NT2/D1 (cell line): ENCODE results near the gene MALRD1.

Source experiments
- DNase-seq: peaks from one replicate; pipeline ENCODE4 v3.0.0-alpha.2; 2011; ENCODE audit warnings: low read depth, low spot score
- H3K27me3 ChIP-seq: 2 replicates; pipeline ENCODE4 v1.6.0; 2011; ENCODE audit warnings: mild to moderate bottlenecking; ENCODE audit not compliant: insufficient read length, insufficient read depth
- H3K36me3 ChIP-seq: 2 replicates; pipeline ENCODE4 v1.6.1; 2011; ENCODE audit warnings: mild to moderate bottlenecking, low read length, mixed read lengths; ENCODE audit not compliant: insufficient read depth, insufficient read length
- H3K4me1 ChIP-seq: 2 replicates; pipeline ENCODE4 v1.5.1; 2011; ENCODE audit not compliant: insufficient read depth, insufficient read length
- H3K4me3 ChIP-seq: 2 replicates; pipeline ENCODE4 v1.5.1; 2011; ENCODE audit warnings: low read depth; ENCODE audit not compliant: insufficient read length
- H3K9ac ChIP-seq: 2 replicates; pipeline ENCODE4 v1.6.0; 2011; ENCODE audit warnings: low read depth; ENCODE audit not compliant: insufficient read length
- H3K9me3 ChIP-seq: 2 replicates; pipeline ENCODE4 v1.5.1; 2011; ENCODE audit warnings: mild to moderate bottlenecking, low read length; ENCODE audit not compliant: insufficient read depth
- SUZ12 ChIP-seq: IDR thresholded peaks from 2 replicates; pipeline ENCODE4 v1.6.1; 2011; ENCODE audit not compliant: insufficient read length, insufficient read depth; ENCODE audit errors: extremely low read depth
- YY1 ChIP-seq: IDR thresholded peaks from 2 replicates; pipeline ENCODE4 v1.6.1; 2011; ENCODE audit not compliant: insufficient read length, insufficient read depth
- ZNF274 ChIP-seq: IDR thresholded peaks from 2 replicates; pipeline ENCODE4 v1.6.1; 2011; ENCODE audit warnings: mild to moderate bottlenecking, low read depth, low read length

MALRD1 gene

DNA sequence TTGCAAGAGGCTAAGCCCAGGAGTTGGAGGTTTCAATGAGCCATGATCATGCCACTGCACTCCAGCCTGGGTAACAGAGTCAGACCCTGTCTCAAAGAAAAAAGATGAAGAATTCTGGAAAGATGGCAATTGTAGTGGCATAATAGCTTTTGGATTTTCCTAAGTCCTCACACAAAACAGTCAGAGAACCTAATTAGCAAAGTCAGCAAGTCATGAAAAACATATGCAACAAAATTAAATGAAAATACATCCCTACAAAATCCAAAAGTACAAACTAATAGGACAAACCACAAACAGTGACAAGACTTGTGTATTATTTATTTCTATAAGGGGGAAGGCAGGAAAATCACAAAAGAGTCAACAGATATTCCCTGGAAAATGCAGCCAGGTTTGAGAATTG, 405.4 kb downstream of the MALRD1 start:
- no peaks in the 10 kb centered on the region for H3K4me1 ChIP-seq
- H3K27me3 ChIP-seq, result no peaks in the 10 kb centered on the region
- no peaks in the 10 kb centered on the region for H3K9me3 ChIP-seq

DNA sequence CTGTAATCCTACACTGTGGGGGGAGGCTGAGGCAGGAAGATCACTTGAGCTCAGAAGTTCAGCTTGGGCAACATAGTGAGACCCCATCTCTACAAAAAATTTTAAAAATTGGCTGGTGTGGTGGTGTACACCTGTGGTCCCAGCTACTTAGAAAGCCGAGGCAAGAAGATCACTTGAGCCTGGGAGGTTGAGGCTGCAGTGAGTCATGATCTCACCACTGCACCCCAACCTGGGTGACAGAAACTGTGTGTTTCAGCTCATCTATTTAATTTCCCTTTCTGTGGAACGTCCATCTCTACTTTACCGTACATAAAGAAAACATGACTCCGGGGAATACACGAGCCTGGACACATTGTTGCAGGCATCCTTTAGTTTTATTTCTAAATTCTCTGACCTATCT, 413.0 kb downstream of the MALRD1 start:
- Histone ChIP-seq H3K36me3 (no peaks in the 10 kb centered on the region), H3K27me3 (no peaks in the 10 kb centered on the region), H3K4me1 (no peaks in the 10 kb centered on the region), H3K4me3 (no peak overlapping the region), H3K9ac (no peak overlapping the region), H3K9me3 (no peaks in the 10 kb centered on the region)
- TF ChIP-seq ZNF274 (no peak), SUZ12 (no peak), YY1 (no peak)
- DNase-seq, result no peak

More for the DNA sequence above, 405.4 kb downstream of the MALRD1 start:
- H3K4me3 ChIP-seq, result no peak overlapping the region
- DNase-seq, result no peak
- no peak for TF ChIP-seq YY1
- TF ChIP-seq SUZ12, result no peak
- no peak for TF ChIP-seq ZNF274
- no peak overlapping the region for H3K9ac ChIP-seq
- no peaks in the 10 kb centered on the region for H3K36me3 ChIP-seq

DNA sequence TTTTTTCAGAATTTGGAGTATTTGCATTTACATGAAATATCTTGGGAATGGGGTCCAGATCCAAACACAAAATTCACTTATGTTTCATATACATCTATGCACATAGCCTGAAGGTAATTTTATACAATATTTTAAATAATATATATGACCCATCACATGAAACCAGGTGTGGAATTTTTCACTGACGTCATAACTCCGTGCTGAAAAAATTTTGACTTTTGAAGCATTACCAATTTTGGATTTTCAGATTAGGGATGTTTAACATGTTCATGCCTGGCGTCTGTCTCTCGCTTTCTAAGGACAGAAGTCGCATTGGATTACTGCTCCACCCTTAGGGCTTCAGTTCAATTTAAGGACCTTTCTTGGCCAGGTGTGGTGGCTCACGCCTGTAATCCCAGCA, 418.1 kb downstream of the MALRD1 start:
- H3K27me3 ChIP-seq, result no peaks in the 10 kb centered on the region
- DNase-seq, result no peak
- no peak overlapping the region for H3K9ac ChIP-seq
- no peak overlapping the region for H3K4me3 ChIP-seq
- no peak for TF ChIP-seq YY1
- no peak for TF ChIP-seq SUZ12
- no peak for TF ChIP-seq ZNF274
- H3K4me1 ChIP-seq, result no peaks in the 10 kb centered on the region
- H3K9me3 ChIP-seq, result no peaks in the 10 kb centered on the region
- no peaks in the 10 kb centered on the region for H3K36me3 ChIP-seq

DNA sequence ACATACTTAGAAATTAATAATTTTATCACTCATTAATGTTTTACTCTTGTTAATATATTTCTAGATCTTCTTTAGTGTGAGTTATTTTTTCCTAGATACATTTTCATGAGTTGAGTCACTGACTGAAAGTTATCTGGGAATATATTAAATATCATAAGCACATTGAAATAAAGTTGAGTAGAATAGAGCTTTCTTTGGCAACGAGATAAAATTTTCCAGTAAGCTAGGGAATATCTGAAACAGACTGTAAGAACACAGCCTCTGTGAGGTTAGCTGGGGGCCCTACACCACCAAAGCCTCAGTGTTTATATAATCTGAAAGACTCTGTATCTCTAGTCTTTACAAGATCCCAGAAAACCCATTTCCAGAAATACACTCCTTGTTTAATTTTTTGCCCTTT, 419.8 kb downstream of the MALRD1 start:
- Histone ChIP-seq H3K9me3 (no peaks in the 10 kb centered on the region), H3K27me3 (no peaks in the 10 kb centered on the region), H3K4me1 (no peaks in the 10 kb centered on the region), H3K36me3 (no peaks in the 10 kb centered on the region), H3K4me3 (no peak overlapping the region), H3K9ac (no peak overlapping the region)
- DNase-seq, result no peak
- TF ChIP-seq ZNF274 (no peak), YY1 (no peak), SUZ12 (no peak)

DNA sequence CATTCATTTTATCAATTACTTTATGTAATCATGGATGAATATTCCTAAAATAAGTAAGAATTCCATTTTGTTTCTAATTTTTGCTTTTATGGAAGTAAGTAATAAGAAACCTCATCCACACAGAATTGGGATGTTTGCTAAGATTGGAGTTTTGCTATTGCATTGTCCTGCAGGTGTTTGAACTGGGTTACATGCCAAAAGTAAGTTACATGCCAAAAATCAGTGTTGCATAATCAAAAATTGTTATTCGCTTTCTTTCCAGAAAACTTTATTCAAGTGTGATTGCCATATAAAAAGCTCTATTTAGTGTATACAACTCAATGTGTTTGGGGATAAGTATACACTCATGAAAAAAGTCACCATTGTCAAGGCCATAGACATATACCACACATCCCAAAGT, 420.9 kb downstream of the MALRD1 start:
- Histone ChIP-seq H3K9me3 (no peaks in the 10 kb centered on the region), H3K4me3 (no peak overlapping the region), H3K36me3 (no peaks in the 10 kb centered on the region), H3K9ac (no peak overlapping the region), H3K27me3 (no peaks in the 10 kb centered on the region), H3K4me1 (no peaks in the 10 kb centered on the region)
- no peak for DNase-seq
- TF ChIP-seq YY1 (no peak), SUZ12 (no peak), ZNF274 (no peak)

DNA sequence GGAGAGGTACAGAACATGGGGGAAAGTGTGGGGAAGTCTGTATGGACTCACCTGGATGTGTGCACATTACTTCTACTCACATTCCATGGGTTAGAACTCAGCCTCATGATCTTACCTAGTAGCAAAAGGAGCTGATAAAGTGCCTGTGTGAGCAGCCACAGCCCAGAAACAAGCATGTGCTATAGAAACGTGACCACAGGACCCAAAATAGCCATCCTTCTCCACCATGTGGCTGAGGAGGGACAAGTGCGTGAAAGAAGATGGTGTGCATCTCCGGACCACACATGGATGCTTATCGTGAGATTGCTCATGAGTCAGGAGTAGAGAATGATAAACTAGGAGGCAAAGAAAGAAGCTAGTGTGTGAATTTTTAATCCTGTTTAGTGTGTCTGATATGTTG, 431.3 kb downstream of the MALRD1 start:
- Histone ChIP-seq H3K9me3 (no peaks in the 10 kb centered on the region), H3K27me3 (no peaks in the 10 kb centered on the region), H3K36me3 (no peaks in the 10 kb centered on the region), H3K4me3 (no peak overlapping the region), H3K4me1 (no peaks in the 10 kb centered on the region), H3K9ac (no peak overlapping the region)
- DNase-seq, result no peak
- TF ChIP-seq SUZ12 (no peak), YY1 (no peak), ZNF274 (no peak)

DNA sequence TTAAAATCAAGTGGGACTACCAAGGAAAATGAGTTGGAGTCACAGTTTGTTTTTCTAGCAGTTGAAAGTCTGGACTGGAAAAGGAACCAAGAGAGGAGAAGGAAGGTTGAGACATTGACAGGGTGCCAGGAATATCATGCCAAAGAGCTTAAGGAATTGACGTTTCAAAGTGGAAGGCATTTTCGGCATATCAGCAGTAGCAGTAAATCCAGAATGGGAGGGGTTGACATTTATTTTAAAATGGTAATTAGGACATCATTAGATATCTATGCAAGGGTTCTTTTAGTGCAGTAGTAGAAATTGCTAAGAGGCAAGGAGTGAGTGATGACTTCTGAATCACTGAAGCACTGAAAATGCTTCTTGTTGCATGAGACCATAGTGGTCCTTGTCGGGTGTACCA, 431.8 kb downstream of the MALRD1 start:
- no peak for DNase-seq
- no peak for TF ChIP-seq ZNF274
- TF ChIP-seq SUZ12, result no peak
- no peak for TF ChIP-seq YY1
- no peaks in the 10 kb centered on the region for H3K9me3 ChIP-seq
- no peak overlapping the region for H3K9ac ChIP-seq
- H3K36me3 ChIP-seq, result no peaks in the 10 kb centered on the region
- no peak overlapping the region for H3K4me3 ChIP-seq
- no peaks in the 10 kb centered on the region for H3K4me1 ChIP-seq
- H3K27me3 ChIP-seq, result no peaks in the 10 kb centered on the region

DNA sequence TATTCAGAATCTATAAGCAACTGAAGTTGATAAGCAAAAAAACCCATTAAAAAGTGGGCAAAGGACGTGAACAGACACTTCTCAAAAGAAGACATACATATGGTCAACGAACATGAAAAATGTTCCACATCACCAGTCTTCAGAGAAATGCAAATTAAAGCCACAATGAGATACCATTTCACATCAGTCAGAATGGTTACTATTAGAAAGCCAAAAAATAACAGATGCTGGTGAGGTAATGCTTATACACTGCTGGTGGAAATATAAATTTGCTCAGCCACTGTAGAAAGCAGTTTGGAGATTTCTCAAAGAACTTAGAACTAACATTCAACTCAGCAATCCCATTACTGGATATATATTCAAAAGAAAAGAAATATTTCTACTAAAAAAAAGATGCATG, 434.8 kb downstream of the MALRD1 start:
- H3K27me3 ChIP-seq, result no peaks in the 10 kb centered on the region
- H3K36me3 ChIP-seq, result no peaks in the 10 kb centered on the region
- no peaks in the 10 kb centered on the region for H3K4me1 ChIP-seq
- TF ChIP-seq YY1 (no peak), SUZ12 (no peak), ZNF274 (no peak)
- H3K9ac ChIP-seq, result no peak overlapping the region
- no peak for DNase-seq
- H3K4me3 ChIP-seq, result no peak overlapping the region
- H3K9me3 ChIP-seq, result no peaks in the 10 kb centered on the region
